Neuronal stem cell (in vitro differentiated cells): ENCODE results near the gene STK32B.

Source experiments
- DNase-seq: peaks from one replicate; pipeline ENCODE4 v3.0.0-alpha.2; 2013; ENCODE audit warnings: low spot score
- H2AFZ ChIP-seq: one replicate; pipeline ENCODE4 v1.6.1; 2013; ENCODE audit warnings: mild to moderate bottlenecking, low read length, inconsistent platforms
- H2AK5ac ChIP-seq: 2 replicates; pipeline ENCODE4 v1.6.1; 2013; ENCODE audit warnings: low read depth, mild to moderate bottlenecking, inconsistent platforms, low read length, moderate library complexity, mixed read lengths
- H2BK120ac ChIP-seq: 2 replicates; pipeline ENCODE4 v1.6.1; 2013; ENCODE audit warnings: low read depth, mild to moderate bottlenecking, inconsistent platforms, low read length, moderate library complexity, mixed read lengths
- H2BK12ac ChIP-seq: one replicate; pipeline ENCODE4 v1.6.1; 2013; ENCODE audit warnings: low read length, inconsistent platforms
- H2BK15ac ChIP-seq: 2 replicates; pipeline ENCODE4 v1.6.1; 2013; ENCODE audit warnings: mild to moderate bottlenecking, low read length, inconsistent platforms, mixed read lengths
- H2BK5ac ChIP-seq: one replicate; pipeline ENCODE4 v1.6.1; 2013; ENCODE audit warnings: inconsistent platforms, mild to moderate bottlenecking, low read length, moderate library complexity
- H3K14ac ChIP-seq: one replicate; pipeline ENCODE4 v1.6.1; 2013; ENCODE audit warnings: low read length, inconsistent platforms
- H3K18ac ChIP-seq: 2 replicates; pipeline ENCODE4 v1.6.1; 2013; ENCODE audit warnings: low read length, inconsistent platforms
- H3K23ac ChIP-seq: 2 replicates; pipeline ENCODE4 v1.6.1; 2013; ENCODE audit warnings: low read depth, mild to moderate bottlenecking, mixed read lengths, low read length, inconsistent platforms; ENCODE audit not compliant: poor library complexity
- H3K27ac ChIP-seq: replicated peaks from 3 replicates; pipeline ENCODE4 v1.5.1; 2013; ENCODE audit warnings: low read length, inconsistent platforms
- H3K27me3 ChIP-seq, 3 experiments: 2 replicates each; pipeline ENCODE4 v1.6.1; 2013; ENCODE audit warnings: low read length in 3 of 3, mild to moderate bottlenecking in 2 of 3, inconsistent platforms in 1 of 3, low read depth in 1 of 3, mixed read lengths in 1 of 3, moderate library complexity in 1 of 3; ENCODE audit not compliant: control insufficient read depth in 3 of 3, insufficient read depth in 3 of 3
- H3K36me3 ChIP-seq, 2 donors: replicated peaks in 1 of 2; 2 replicates each; pipeline ENCODE4 v1.6.1; 2013; ENCODE audit warnings: low read length in 2 of 2; ENCODE audit not compliant: control insufficient read depth in 2 of 2, insufficient read depth in 2 of 2
- H3K4ac ChIP-seq: 2 replicates; pipeline ENCODE4 v1.6.1; 2013; ENCODE audit warnings: inconsistent platforms, mild to moderate bottlenecking, low read length, moderate library complexity
- H3K4me1 ChIP-seq, 2 donors: 1 replicate in 1 of 2; 2 replicates in 1 of 2; pipeline ENCODE4 v1.6.1; 2013; ENCODE audit warnings: low read length in 2 of 2, low read depth in 1 of 2; ENCODE audit not compliant: control insufficient read depth in 2 of 2, insufficient read depth in 1 of 2
- H3K4me2 ChIP-seq: one replicate; pipeline ENCODE4 v1.6.1; 2013; ENCODE audit warnings: mild to moderate bottlenecking, low read length, inconsistent platforms; ENCODE audit not compliant: insufficient read depth, poor library complexity, severe bottlenecking
- H3K4me3 ChIP-seq, 2 donors: 2 replicates each; pipeline ENCODE4 v1.5.1; 2013; ENCODE audit warnings: low read length in 2 of 2, mild to moderate bottlenecking in 2 of 2, inconsistent platforms in 1 of 2, moderate library complexity in 1 of 2
- H3K79me1 ChIP-seq: one replicate; pipeline ENCODE4 v1.6.1; 2013; ENCODE audit warnings: low read depth, mild to moderate bottlenecking, inconsistent platforms, low read length, moderate library complexity
- H3K9ac ChIP-seq: one replicate; pipeline ENCODE4 v1.6.1; 2013; ENCODE audit warnings: mild to moderate bottlenecking, low read depth, low read length, inconsistent platforms; ENCODE audit not compliant: poor library complexity
- H3K9me3 ChIP-seq, 2 donors: replicated peaks in 1 of 2; 2 replicates each; pipeline versions ENCODE3 to v1.6.1; 2013; ENCODE audit warnings: low read length in 2 of 2, mild to moderate bottlenecking in 2 of 2, inconsistent platforms in 1 of 2, low read depth in 1 of 2, mixed read lengths in 1 of 2, moderate library complexity in 1 of 2; ENCODE audit not compliant: control insufficient read depth in 2 of 2, insufficient read depth in 1 of 2
- H4K8ac ChIP-seq: one replicate; pipeline ENCODE4 v1.6.1; 2013; ENCODE audit warnings: low read depth, mild to moderate bottlenecking, inconsistent platforms, low read length, moderate library complexity
- H4K91ac ChIP-seq: one replicate; pipeline ENCODE4 v1.6.1; 2013; ENCODE audit warnings: low read length, low read depth, mild to moderate bottlenecking, inconsistent platforms; ENCODE audit not compliant: poor library complexity
- WGBS, 2 donors: extraction: QIAGEN DNeasy Blood & Tissue Kit; methylation state at CpG; one replicate each; pipeline ENCODE4 v1.1.7; 2013; ENCODE audit warnings: missing lambda C conversion rate in 2 of 2, mixed read lengths in 1 of 2; ENCODE audit not compliant: insufficient read length in 2 of 2, insufficient replicate concordance in 1 of 2; ENCODE audit errors: extremely low coverage in 2 of 2; 5-methylcytosine and 5-hydroxymethylcytosine counted together

The STK32B gene

DNA sequence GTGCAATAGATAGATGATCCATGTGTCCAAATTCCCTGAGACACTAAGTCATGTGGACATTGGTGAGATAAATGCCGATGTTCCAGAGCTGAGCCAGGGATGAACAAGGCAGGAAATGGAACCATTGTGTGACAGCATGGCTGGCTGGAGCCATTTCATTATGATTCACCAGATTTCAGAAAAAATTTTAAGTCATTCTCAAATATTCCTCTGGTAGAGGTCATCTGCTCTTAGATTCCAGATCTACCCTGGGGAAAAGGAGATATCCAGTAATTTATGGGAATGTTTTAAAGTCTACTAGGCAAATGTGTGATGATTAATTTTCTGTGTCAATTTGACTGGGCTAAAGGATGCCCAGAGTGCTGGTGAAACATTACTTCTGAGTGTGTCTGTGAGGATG lies 287.3 kb downstream of the STK32B start:
- no peak overlapping the region for H2BK12ac ChIP-seq
- H4K91ac ChIP-seq: no peak overlapping the region
- no peak overlapping the region for H3K27ac ChIP-seq
- no peaks in the 10 kb centered on the region for H3K27me3 ChIP-seq
- no peak overlapping the region for H3K9ac ChIP-seq
- no peak overlapping the region for H2AK5ac ChIP-seq
- H3K4me2 ChIP-seq: no peak overlapping the region
- no peak overlapping the region for H2BK120ac ChIP-seq
- H3K4ac ChIP-seq: no peak overlapping the region
- no peak overlapping the region for H2BK5ac ChIP-seq
- no CpG with 5 or more reads among the region's 1 CpG for WGBS, 2 donors
- H3K4me3 ChIP-seq: no peak overlapping the region
- no peaks in the 10 kb centered on the region for H3K36me3 ChIP-seq
- no peak overlapping the region for H2AFZ ChIP-seq
- no peak overlapping the region for H4K8ac ChIP-seq
- H3K18ac ChIP-seq: no peak overlapping the region
- H3K79me1 ChIP-seq: no peaks in the 10 kb centered on the region
- no peaks in the 10 kb centered on the region for H3K4me1 ChIP-seq
- no peak for DNase-seq
- H3K9me3 ChIP-seq: no peaks in the 10 kb centered on the region
- H3K14ac ChIP-seq: no peak overlapping the region
- H2BK15ac ChIP-seq: no peak overlapping the region
- H3K23ac ChIP-seq: no peak overlapping the region

- Histone ChIP-seq H2BK12ac (no peak overlapping the region), H4K8ac (no peak overlapping the region), H3K9ac (no peak overlapping the region), H3K4me2 (no peak overlapping the region), H2AFZ (no peak overlapping the region), H3K14ac (no peak overlapping the region), H3K27me3 (no peaks in the 10 kb centered on the region), H3K79me1 (no peaks in the 10 kb centered on the region), H3K36me3 (no peaks in the 10 kb centered on the region), H2AK5ac (no peak overlapping the region), H4K91ac (no peak overlapping the region), H2BK120ac (no peak overlapping the region), H3K4me3 (no peak overlapping the region), H2BK5ac (no peak overlapping the region), H3K27ac (no peak overlapping the region), H3K4ac (no peak overlapping the region), H3K4me1 (no peaks in the 10 kb centered on the region), H3K9me3 (no peaks in the 10 kb centered on the region), H3K23ac (no peak overlapping the region), H3K18ac (no peak overlapping the region), H2BK15ac (no peak overlapping the region)
- no CpG with 5 or more reads among the region's 6 CpGs for WGBS, 2 donors
- no peak for DNase-seq
Observed at GRCh38 chr4:5340991-5341451, 289.7 kb downstream of the STK32B start.

DNA sequence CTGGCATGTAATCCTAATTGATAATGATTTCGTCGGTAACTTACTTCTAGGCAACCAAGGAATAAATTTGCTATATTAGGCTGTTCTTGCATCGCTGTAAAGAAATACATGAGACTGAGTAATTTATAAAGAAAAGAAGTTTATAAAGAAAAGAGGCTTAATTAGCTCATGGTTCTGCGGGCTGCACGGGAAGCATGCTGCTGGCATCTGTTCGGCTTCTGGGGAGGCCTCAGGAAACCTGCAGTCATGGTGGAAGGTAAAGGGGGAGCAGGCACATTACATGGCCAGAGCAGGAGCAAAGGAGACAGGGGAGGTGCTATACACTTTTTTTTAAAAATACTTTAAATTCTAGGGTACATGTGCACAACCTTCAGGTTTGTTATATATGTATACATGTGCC lies 290.2 kb downstream of the STK32B start:
- Histone ChIP-seq H2BK5ac (no peak overlapping the region), H3K23ac (no peak overlapping the region), H3K4me3 (no peak overlapping the region), H3K4me2 (no peak overlapping the region), H4K91ac (no peak overlapping the region), H4K8ac (no peak overlapping the region), H3K14ac (no peak overlapping the region), H3K18ac (no peak overlapping the region), H2BK12ac (no peak overlapping the region), H3K36me3 (no peaks in the 10 kb centered on the region), H2BK15ac (no peak overlapping the region), H3K27ac (no peak overlapping the region), H2AFZ (no peak overlapping the region), H3K79me1 (no peaks in the 10 kb centered on the region), H2BK120ac (no peak overlapping the region), H2AK5ac (no peak overlapping the region), H3K4me1 (no peaks in the 10 kb centered on the region), H3K27me3 (no peaks in the 10 kb centered on the region), H3K9ac (no peak overlapping the region), H3K9me3 (no peaks in the 10 kb centered on the region), H3K4ac (no peak overlapping the region)
- no peak for DNase-seq
- WGBS, 2 donors: no CpG with 5 or more reads among the region's 6 CpGs

DNA sequence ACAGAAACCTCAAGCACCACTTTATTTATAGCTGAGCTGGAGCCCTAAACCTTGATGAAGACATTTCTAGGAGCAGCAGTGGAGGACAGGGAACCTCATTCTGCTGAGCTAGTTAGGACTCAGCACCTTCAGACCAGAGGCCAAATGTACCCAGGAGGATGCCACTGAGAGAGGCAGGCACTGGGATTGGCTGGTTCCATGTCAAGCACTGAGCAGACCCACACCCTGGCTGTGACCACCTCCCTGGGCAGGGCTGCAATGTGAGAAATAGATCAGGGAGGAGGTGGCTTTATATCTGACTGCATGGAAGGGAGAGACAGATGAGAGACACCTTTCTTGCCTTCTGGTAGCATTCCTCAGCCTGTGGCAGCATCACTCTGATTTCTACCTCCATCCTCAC lies 304.6 kb downstream of the STK32B start:
- H2BK120ac ChIP-seq: no peak overlapping the region
- no peak overlapping the region for H3K4me2 ChIP-seq
- H3K9ac ChIP-seq: no peak overlapping the region
- no peak for DNase-seq
- H3K27ac ChIP-seq: no peak overlapping the region
- no peak overlapping the region for H3K4ac ChIP-seq
- H2BK5ac ChIP-seq: no peak overlapping the region
- H3K18ac ChIP-seq: no peak overlapping the region
- no peak overlapping the region for H4K8ac ChIP-seq
- no peaks in the 10 kb centered on the region for H3K27me3 ChIP-seq
- H3K4me3 ChIP-seq: peak overlapping the region in 1 of 2 donors; percentile 49
- H3K4me1 ChIP-seq: no peaks in the 10 kb centered on the region
- H2AFZ ChIP-seq: no peak overlapping the region
- H3K79me1 ChIP-seq: no peaks in the 10 kb centered on the region
- no peaks in the 10 kb centered on the region for H3K36me3 ChIP-seq
- H4K91ac ChIP-seq: no peak overlapping the region
- no peak overlapping the region for H3K23ac ChIP-seq
- H2BK12ac ChIP-seq: no peak overlapping the region
- no peak overlapping the region for H3K14ac ChIP-seq
- no peak overlapping the region for H2BK15ac ChIP-seq
- H3K9me3 ChIP-seq: no peaks in the 10 kb centered on the region
- no peak overlapping the region for H2AK5ac ChIP-seq
